ENCODE measurements around the gene KLK10. TPM values are rescaled to one million over a fixed set of nuclear protein-coding genes. Genes with fewer than 3 reads are reported as not detected.

The KLK10 gene
- total RNA-seq, 4 donors from 2014 or later = 73.4 to 816 (median 310) TPM

DNA sequence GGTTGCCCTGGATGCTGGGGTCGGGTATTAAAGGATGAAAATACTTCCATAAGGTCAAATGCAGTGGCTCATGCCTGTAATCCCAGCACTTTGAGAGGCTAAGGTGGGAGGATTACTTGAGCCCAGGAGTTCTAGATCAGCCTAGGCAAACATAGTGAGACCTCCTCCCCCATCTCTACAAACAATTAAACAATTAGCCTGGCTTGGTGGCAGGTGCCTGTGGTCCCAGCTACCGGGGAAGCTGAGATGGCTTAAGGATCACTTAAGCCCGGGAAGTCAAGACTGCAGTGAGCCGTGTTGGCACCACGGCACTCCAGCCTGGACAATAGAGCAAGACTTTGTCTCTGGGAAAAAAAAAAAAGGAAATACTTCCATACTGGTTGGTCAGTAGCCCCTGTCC is 5.4 kb upstream of the KLK10 start:
- Histone ChIP-seq H3K27me3 (peaks cover 0 to 73% (median 0%) of the 10 kb centered on the region in 4 donors), H3K27ac (peak overlapping the region; percentile 2 to 95 (median 92)), H3K36me3 (peaks cover 0 to 24% (median 0%) of the 10 kb centered on the region in 3 donors), H3K4me3 (peak overlapping the region; percentile 42 to 64 (median 62)), H3K4me1 (peaks cover 10 to 73% (median 16%) of the 10 kb centered on the region in 3 donors), H3K9me3 (no peaks in the 10 kb centered on the region)
- DNase-seq = no peak
- TF ChIP-seq POLR2A (IDR thresholded peaks at IDR 0.05) = no peak
- TF ChIP-seq, protein P1, sequence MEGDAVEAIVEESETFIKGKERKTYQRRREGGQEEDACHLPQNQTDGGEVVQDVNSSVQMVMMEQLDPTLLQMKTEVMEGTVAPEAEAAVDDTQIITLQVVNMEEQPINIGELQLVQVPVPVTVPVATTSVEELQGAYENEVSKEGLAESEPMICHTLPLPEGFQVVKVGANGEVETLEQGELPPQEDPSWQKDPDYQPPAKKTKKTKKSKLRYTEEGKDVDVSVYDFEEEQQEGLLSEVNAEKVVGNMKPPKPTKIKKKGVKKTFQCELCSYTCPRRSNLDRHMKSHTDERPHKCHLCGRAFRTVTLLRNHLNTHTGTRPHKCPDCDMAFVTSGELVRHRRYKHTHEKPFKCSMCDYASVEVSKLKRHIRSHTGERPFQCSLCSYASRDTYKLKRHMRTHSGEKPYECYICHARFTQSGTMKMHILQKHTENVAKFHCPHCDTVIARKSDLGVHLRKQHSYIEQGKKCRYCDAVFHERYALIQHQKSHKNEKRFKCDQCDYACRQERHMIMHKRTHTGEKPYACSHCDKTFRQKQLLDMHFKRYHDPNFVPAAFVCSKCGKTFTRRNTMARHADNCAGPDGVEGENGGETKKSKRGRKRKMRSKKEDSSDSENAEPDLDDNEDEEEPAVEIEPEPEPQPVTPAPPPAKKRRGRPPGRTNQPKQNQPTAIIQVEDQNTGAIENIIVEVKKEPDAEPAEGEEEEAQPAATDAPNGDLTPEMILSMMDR (IDR thresholded peaks at IDR 0.05) = no peak
- intact Hi-C loops (cut with DNase I) = loop anchor here (5.0 kb wide), 1 partner anchor 67 kb away; no protein-coding TSS in a partner anchor
- 48 to 53% methylated on average over 3 to 5 of the region's 5 CpGs for WGBS, 2 donors

DNA sequence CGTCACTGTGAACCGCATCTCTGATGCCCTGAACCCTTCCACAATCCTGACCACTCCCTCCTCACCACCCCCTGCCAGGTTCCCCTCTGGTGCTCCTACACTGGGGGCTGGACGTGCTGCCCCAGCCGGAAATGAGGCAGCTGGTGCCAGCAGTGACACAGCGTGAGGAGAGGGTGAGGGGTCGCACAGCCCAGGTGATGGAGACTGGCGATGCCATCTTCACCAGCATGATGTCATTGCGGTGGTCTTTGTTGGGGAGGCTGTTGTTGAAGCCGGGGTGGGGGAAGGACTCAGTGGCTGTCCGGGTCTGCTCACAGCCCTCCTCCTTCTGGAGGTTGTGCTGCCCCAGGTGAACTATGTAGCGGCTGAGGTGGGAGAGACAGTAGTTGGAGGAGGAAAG is 4.4 kb upstream of the KLK10 start:
- peaks cover 16 to 83% (median 19%) of the 10 kb centered on the region in 3 donors for H3K4me1 ChIP-seq
- DNase-seq = no peak
- H3K4me3 ChIP-seq = no peak overlapping the region
- peaks cover 0 to 24% (median 0%) of the 10 kb centered on the region in 3 donors for H3K36me3 ChIP-seq
- intact Hi-C loops (cut with DNase I) = loop anchor here (5.0 kb wide), 1 partner anchor 68 kb away; no protein-coding TSS in a partner anchor
- 67 to 88% methylated on average over 9 of the region's 11 CpGs for WGBS, 2 donors
- TF ChIP-seq, protein P1 (IDR thresholded peaks at IDR 0.05) = no peak
- TF ChIP-seq POLR2A (IDR thresholded peaks at IDR 0.05) = no peak
- peaks cover 0 to 75% (median 0%) of the 10 kb centered on the region in 4 donors for H3K27me3 ChIP-seq
- H3K9me3 ChIP-seq = no peaks in the 10 kb centered on the region
- peak overlapping the region in 1 of 4 donors; percentile 95 for H3K27ac ChIP-seq

DNA sequence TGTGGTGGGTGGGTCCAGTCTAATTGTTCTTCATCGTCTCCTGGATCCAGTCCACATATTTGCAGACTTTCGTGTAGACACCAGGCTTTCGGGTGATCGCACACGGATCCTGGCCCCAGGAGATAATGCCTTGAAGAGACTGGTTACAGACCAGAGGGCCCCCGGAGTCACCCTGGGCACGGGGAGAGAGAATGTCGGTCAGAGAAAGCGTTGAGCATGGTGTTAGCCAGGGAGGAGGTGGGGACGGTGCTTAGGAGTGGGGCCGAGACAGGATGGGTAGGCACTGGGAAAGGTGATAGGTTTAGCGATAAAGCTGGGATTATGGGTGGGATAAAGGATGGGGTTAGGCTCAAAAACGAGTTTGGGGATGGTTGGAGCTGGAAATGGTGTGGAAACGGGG is 3.0 kb upstream of the KLK10 start:
- H3K27me3 ChIP-seq = peaks cover 0 to 86% (median 0%) of the 10 kb centered on the region in 4 donors
- peak overlapping the region in 1 of 4 donors; percentile 2 for H3K27ac ChIP-seq
- peaks cover 0 to 24% (median 0%) of the 10 kb centered on the region in 3 donors for H3K36me3 ChIP-seq
- H3K4me1 ChIP-seq = peaks cover 16 to 89% (median 19%) of the 10 kb centered on the region in 3 donors
- no peak for TF ChIP-seq POLR2A (IDR thresholded peaks at IDR 0.05)
- TF ChIP-seq, protein P1 (IDR thresholded peaks at IDR 0.05) = no peak
- DNase-seq = no peak
- intact Hi-C loops (cut with DNase I) = loop anchor here (5.0 kb wide), 1 partner anchor 70 kb away; no protein-coding TSS in a partner anchor
- no peaks in the 10 kb centered on the region for H3K9me3 ChIP-seq
- WGBS, 2 donors = 66 to 68% methylated on average over 13 to 14 of the region's 14 CpGs
- no peak overlapping the region for H3K4me3 ChIP-seq

DNA sequence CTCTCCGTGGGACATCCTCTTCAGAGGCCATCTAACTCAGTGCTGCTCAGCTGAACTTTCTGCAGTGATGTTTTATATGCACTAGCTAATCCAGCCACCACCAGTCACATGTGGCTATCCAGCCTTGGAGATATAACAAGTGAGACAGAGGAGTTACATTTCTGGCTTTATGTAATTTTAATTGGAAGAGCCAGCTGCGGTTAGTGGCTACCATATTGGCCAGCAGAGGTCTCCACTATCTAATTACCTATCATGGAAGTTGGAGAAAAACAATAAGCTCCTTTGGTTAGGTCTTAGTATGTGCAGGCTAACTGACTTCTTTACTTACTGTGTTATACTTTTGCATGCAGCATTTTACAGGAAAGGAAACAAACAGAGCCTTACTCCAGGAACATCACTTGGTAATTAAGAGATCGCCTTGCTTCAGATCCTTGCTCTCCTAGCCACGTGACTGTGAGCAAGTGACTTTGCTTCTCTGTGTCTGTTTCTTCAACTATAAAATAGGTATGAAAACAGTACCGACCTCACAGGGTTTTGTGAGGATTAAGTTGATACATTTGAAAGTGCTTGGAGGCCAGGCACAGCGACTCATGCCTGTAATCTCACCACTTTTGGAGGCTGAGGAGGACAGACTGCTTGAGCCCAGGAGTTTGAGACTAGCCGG is 1.6 kb upstream of the KLK10 start:
- intact Hi-C loops (cut with DNase I) = loop anchor here (5.0 kb wide), 1 partner anchor 71 kb away; no protein-coding TSS in a partner anchor
- Histone ChIP-seq H3K4me1 (peaks cover 16 to 86% (median 20%) of the 10 kb centered on the region in 3 donors), H3K27me3 (peaks cover 0 to 87% (median 2%) of the 10 kb centered on the region in 4 donors), H3K27ac (peak overlapping the region; percentile 39 to 94 (median 88)), H3K36me3 (peaks cover 0 to 25% (median 0%) of the 10 kb centered on the region in 3 donors), H3K4me3 (no peak overlapping the region), H3K9me3 (no peaks in the 10 kb centered on the region)
- WGBS, 2 donors = 24 to 33% methylated on average over 6 of the region's 7 CpGs
- no peak for DNase-seq
- TF ChIP-seq POLR2A (IDR thresholded peaks at IDR 0.05) = no peak
- TF ChIP-seq, protein P1 (IDR thresholded peaks at IDR 0.05) = peak; percentile 33 to 89 (median 67)
